HCT116 (cell line): ENCODE results near the gene NUMB. TPM values are rescaled to one million over a fixed set of nuclear protein-coding genes. Genes with fewer than 3 reads are reported as not detected.

Source experiments
- ATAC-seq: fragments of 200-7000 bp; cut with Tn5 transposase; 2 replicates; pipeline ENCODE4 v1.9.1; 2020; ENCODE audit warnings: mild to moderate bottlenecking, moderate library complexity
- BruUV-seq: library from RNA; stranded (reverse); fragments of 400-500 nt; replicated peaks from 2 replicates; lab custom pipeline; 2021; lab: Mats Ljungman, UMichigan
- CTCF ChIA-PET: fragments of 300-600 bp; sonication (Branson Sonifier 250); formaldehyde crosslinking; loops from one replicate; lab custom pipeline; 2021; ENCODE audit warnings: antibody characterized with exemption; lab: Charles Lee
- POLR2A ChIA-PET: fragments of 300-600, 350-600 bp; sonication (Branson Sonifier 250); formaldehyde crosslinking; loops from one replicate; lab custom pipeline; 2021; ENCODE audit warnings: antibody characterized with exemption; lab: Charles Lee
- RAD21 ChIA-PET, 2 experiments: fragments of 300-600 bp; sonication (Branson Sonifier 250); formaldehyde crosslinking; loops; one replicate each; lab custom pipeline; 2023; ENCODE audit warnings: low total read pairs in 2 of 2; ENCODE audit not compliant: uncharacterized antibody in 2 of 2, unreplicated experiment in 2 of 2, low non-redundant PET in 1 of 2; lab: Charles Lee
- DNase-seq: peaks from one replicate; pipeline ENCODE4 v3.0.0-alpha.2; 2010; ENCODE audit warnings: low read depth, low spot score
- H2AFZ ChIP-seq: fragments of 200-600 bp; shearing (Covaris generic), sonication (generic); 2 replicates; pipeline ENCODE4 v1.6.1; 2017; ENCODE audit warnings: low read depth, mixed run types, mixed read lengths, antibody characterized with exemption, low read length; ENCODE audit not compliant: poor library complexity, severe bottlenecking
- H3K27ac ChIP-seq: 2 replicates; pipeline ENCODE4 v1.5.1; 2012; ENCODE audit warnings: low read depth, low read length
- H3K27me3 ChIP-seq: fragments of 200-600 bp; sonication (generic); 2 replicates; pipeline ENCODE4 v1.6.1; 2016; ENCODE audit warnings: mixed run types, low read length, mixed read lengths; ENCODE audit not compliant: insufficient read depth
- H3K36me3 ChIP-seq, 2 experiments: fragments of 200-500 bp in 1 of 2; fragments of 200-600 bp in 1 of 2; sonication (Bioruptor generic) in 1 of 2; sonication (generic) in 1 of 2; 2 replicates each; pipeline versions ENCODE4 v1.5.1 to v1.6.1; 2014 to 2016; ENCODE audit warnings: low read length in 2 of 2, inconsistent platforms in 1 of 2, mixed read lengths in 1 of 2, mixed run types in 1 of 2; ENCODE audit not compliant: insufficient read depth in 2 of 2, control insufficient read depth in 1 of 2
- H3K4me1 ChIP-seq, 2 experiments: fragments of 200-600 bp in 1 of 2; sonication (generic) in 1 of 2; 2 replicates each; pipeline versions ENCODE4 v1.5.1 to v1.6.1; 2012 to 2017; ENCODE audit warnings: low read length in 2 of 2, inconsistent platforms in 1 of 2, mild to moderate bottlenecking in 1 of 2, mixed read lengths in 1 of 2, mixed run types in 1 of 2, moderate library complexity in 1 of 2; ENCODE audit not compliant: insufficient read depth in 2 of 2, control insufficient read depth in 1 of 2
- H3K4me2 ChIP-seq: fragments of 200-600 bp; sonication (generic); 2 replicates; pipeline ENCODE4 v1.6.1; 2017; ENCODE audit warnings: mixed run types, low read length, mixed read lengths
- H3K4me3 ChIP-seq, 2 experiments: fragments of 200-600 bp in 1 of 2; sonication (generic) in 1 of 2; replicated peaks in 1 of 2; 2 replicates each; pipeline ENCODE4 v1.5.1; 2011 to 2016; ENCODE audit warnings: low read length in 2 of 2, control low read depth in 1 of 2, low read depth in 1 of 2, mild to moderate bottlenecking in 1 of 2, mixed read lengths in 1 of 2, mixed run types in 1 of 2
- H3K79me2 ChIP-seq: fragments of 200-600 bp; sonication (generic); 2 replicates; pipeline ENCODE4 v1.6.1; 2017; ENCODE audit warnings: mild to moderate bottlenecking, mixed run types, low read length, moderate library complexity, mixed read lengths; ENCODE audit not compliant: insufficient read depth
- H3K9ac ChIP-seq: fragments of 200-600 bp; sonication (generic); 2 replicates; pipeline ENCODE4 v1.6.1; 2016; ENCODE audit warnings: low read length, mixed read lengths
- H3K9me2 ChIP-seq: fragments of 200-600 bp; sonication (generic), shearing (Covaris generic); 2 replicates; pipeline ENCODE4 v1.6.1; 2017; ENCODE audit warnings: mixed run types, mild to moderate bottlenecking, moderate library complexity; ENCODE audit not compliant: insufficient read depth
- H3K9me3 ChIP-seq, 2 experiments: fragments of 200-500 bp in 1 of 2; fragments of 200-600 bp in 1 of 2; sonication (Bioruptor generic) in 1 of 2; sonication (generic) in 1 of 2; 2 replicates each; pipeline ENCODE4 v1.6.1; 2014 to 2017; ENCODE audit warnings: low read length in 2 of 2, mixed read lengths in 2 of 2, inconsistent platforms in 1 of 2, low read depth in 1 of 2, mild to moderate bottlenecking in 1 of 2, mixed run types in 1 of 2, moderate library complexity in 1 of 2; ENCODE audit not compliant: control insufficient read depth in 1 of 2, insufficient read depth in 1 of 2
- H4K20me1 ChIP-seq: fragments of 200-600 bp; sonication (generic), shearing (Covaris generic); 2 replicates; pipeline ENCODE4 v1.6.1; 2017; ENCODE audit warnings: mixed run types, mild to moderate bottlenecking, moderate library complexity; ENCODE audit not compliant: insufficient read depth
- CBX3 ChIP-seq: IDR thresholded peaks from 2 replicates; pipeline ENCODE4 v1.6.1; 2012; ENCODE audit warnings: low read depth
- CEBPB ChIP-seq: IDR thresholded peaks from 2 replicates; pipeline ENCODE4 v1.6.1; 2012; ENCODE audit warnings: low read depth
- EGR1 ChIP-seq: IDR thresholded peaks from 2 replicates; pipeline ENCODE4 v1.6.1; 2012; ENCODE audit warnings: low read depth
- EZH2phosphoT487 ChIP-seq: fragments of 200-600 bp; IDR thresholded peaks from 2 replicates; pipeline ENCODE4 v1.6.1; 2018; ENCODE audit warnings: antibody characterized with exemption, borderline replicate concordance
- JUND ChIP-seq: IDR thresholded peaks from 2 replicates; pipeline ENCODE4 v1.6.1; 2012
- POLR2A ChIP-seq: IDR thresholded peaks from 2 replicates; pipeline ENCODE4 v1.7.0; 2011; ENCODE audit warnings: borderline replicate concordance; ENCODE audit not compliant: insufficient read depth, insufficient read length; ENCODE audit errors: extremely low read depth
- POLR2AphosphoS5 ChIP-seq: IDR thresholded peaks from 2 replicates; pipeline ENCODE4 v1.6.1; 2011; ENCODE audit warnings: mild to moderate bottlenecking, low read depth, low read length, moderate library complexity
- RAD21 ChIP-seq: IDR thresholded peaks from 2 replicates; pipeline ENCODE4 v1.6.1; 2012; ENCODE audit warnings: low read depth, mild to moderate bottlenecking
- SP1 ChIP-seq: IDR thresholded peaks from 2 replicates; pipeline ENCODE4 v1.6.1; 2012; ENCODE audit warnings: low read depth
- SRF ChIP-seq: IDR thresholded peaks from 2 replicates; pipeline ENCODE4 v1.6.1; 2012; ENCODE audit warnings: low read depth
- YY1 ChIP-seq: IDR thresholded peaks from 2 replicates; pipeline ENCODE4 v1.6.1; 2011; ENCODE audit warnings: low read length, low read depth, moderate library complexity, mild to moderate bottlenecking; ENCODE audit not compliant: insufficient replicate concordance; ENCODE audit errors: extremely low read depth
- ZFX ChIP-seq: fragments of 450-650 bp; IDR thresholded peaks from 2 replicates; pipeline ENCODE4 v1.6.1; 2017
- ZNF274 ChIP-seq: fragments of 200-500 bp; sonication (Bioruptor generic); IDR thresholded peaks from 2 replicates; pipeline ENCODE4 v1.6.1; 2014; ENCODE audit warnings: mild to moderate bottlenecking, low read depth, low read length, inconsistent platforms
- intact Hi-C: fragments of 100-400 bp; cut with micrococcal nuclease; formaldehyde crosslinking; loops from 2 replicates; pipeline ENCODE4 v1.10.0; 2022
- total RNA-seq: library from RNA; stranded (reverse); gene quantifications from one replicate; pipeline ENCODE4 v1.2.1, GENCODE V29; 2021; ENCODE audit not compliant: unreplicated experiment
- TF ChIP-seq, protein P1 (sequence below): IDR thresholded peaks from 2 replicates; pipeline ENCODE4 v1.6.1; 2012; ENCODE audit warnings: low read depth
- TF ChIP-seq, protein P2 (sequence below): IDR thresholded peaks from 2 replicates; pipeline ENCODE4 v1.6.1; 2011; ENCODE audit warnings: mild to moderate bottlenecking, low read length, moderate library complexity; ENCODE audit not compliant: insufficient replicate concordance; ENCODE audit errors: extremely low read depth
- TF ChIP-seq, protein P3 (sequence below): IDR thresholded peaks from 2 replicates; pipeline ENCODE4 v1.6.1; 2012

The NUMB gene
- total RNA-seq, 1 experiment from 2014 or later, result 43.0 TPM

DNA sequence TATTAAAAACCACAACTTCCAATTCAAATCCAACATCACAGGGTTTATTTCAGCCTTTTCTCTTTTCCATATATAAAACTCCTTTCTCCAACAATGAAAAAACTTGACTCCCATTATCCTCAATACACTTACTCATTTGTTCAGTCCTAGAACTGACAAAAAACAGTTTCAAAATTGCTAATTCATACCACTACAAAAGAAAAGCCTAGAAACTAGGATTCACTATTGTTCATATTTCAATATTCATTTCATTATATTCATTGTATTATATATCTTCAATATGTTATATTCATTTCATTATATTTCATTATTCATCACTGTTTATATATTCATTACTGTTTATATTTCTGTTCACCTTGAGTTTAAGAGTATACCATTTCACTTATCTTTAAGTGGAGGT, 85.8 kb downstream of the NUMB start:
- no peak for ATAC-seq
- Histone ChIP-seq H3K9ac (no peak overlapping the region), H3K79me2 (no peaks in the 10 kb centered on the region; the same call in 1 of the 2 replicates), H3K4me3 (no peak overlapping the region), H3K36me3 (no peaks in the 10 kb centered on the region), H3K4me2 (no peak overlapping the region), H3K27ac (no peak overlapping the region), H3K9me2 (no peaks in the 10 kb centered on the region), H3K9me3 (no peaks in the 10 kb centered on the region), H2AFZ (no peak overlapping the region), H4K20me1 (no peaks in the 10 kb centered on the region), H3K4me1 (no peaks in the 10 kb centered on the region), H3K27me3 (no peaks in the 10 kb centered on the region)
- intact Hi-C loops, result no loop called here
- ChIA-PET CTCF (no interaction called here), POLR2A (no interaction called here), RAD21 (no interaction called here)
- TF ChIP-seq SRF (no peak), JUND (no peak), POLR2AphosphoS5 (no peak), EGR1 (no peak), CEBPB (no peak), SP1 (no peak), RAD21 (no peak), ZFX (no peak), EZH2phosphoT487 (no peak), YY1 (no peak), POLR2A (no peak), CBX3 (no peak), ZNF274 (no peak)
- TF ChIP-seq, protein P1, sequence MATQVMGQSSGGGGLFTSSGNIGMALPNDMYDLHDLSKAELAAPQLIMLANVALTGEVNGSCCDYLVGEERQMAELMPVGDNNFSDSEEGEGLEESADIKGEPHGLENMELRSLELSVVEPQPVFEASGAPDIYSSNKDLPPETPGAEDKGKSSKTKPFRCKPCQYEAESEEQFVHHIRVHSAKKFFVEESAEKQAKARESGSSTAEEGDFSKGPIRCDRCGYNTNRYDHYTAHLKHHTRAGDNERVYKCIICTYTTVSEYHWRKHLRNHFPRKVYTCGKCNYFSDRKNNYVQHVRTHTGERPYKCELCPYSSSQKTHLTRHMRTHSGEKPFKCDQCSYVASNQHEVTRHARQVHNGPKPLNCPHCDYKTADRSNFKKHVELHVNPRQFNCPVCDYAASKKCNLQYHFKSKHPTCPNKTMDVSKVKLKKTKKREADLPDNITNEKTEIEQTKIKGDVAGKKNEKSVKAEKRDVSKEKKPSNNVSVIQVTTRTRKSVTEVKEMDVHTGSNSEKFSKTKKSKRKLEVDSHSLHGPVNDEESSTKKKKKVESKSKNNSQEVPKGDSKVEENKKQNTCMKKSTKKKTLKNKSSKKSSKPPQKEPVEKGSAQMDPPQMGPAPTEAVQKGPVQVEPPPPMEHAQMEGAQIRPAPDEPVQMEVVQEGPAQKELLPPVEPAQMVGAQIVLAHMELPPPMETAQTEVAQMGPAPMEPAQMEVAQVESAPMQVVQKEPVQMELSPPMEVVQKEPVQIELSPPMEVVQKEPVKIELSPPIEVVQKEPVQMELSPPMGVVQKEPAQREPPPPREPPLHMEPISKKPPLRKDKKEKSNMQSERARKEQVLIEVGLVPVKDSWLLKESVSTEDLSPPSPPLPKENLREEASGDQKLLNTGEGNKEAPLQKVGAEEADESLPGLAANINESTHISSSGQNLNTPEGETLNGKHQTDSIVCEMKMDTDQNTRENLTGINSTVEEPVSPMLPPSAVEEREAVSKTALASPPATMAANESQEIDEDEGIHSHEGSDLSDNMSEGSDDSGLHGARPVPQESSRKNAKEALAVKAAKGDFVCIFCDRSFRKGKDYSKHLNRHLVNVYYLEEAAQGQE, result no peak
- TF ChIP-seq, protein P2, sequence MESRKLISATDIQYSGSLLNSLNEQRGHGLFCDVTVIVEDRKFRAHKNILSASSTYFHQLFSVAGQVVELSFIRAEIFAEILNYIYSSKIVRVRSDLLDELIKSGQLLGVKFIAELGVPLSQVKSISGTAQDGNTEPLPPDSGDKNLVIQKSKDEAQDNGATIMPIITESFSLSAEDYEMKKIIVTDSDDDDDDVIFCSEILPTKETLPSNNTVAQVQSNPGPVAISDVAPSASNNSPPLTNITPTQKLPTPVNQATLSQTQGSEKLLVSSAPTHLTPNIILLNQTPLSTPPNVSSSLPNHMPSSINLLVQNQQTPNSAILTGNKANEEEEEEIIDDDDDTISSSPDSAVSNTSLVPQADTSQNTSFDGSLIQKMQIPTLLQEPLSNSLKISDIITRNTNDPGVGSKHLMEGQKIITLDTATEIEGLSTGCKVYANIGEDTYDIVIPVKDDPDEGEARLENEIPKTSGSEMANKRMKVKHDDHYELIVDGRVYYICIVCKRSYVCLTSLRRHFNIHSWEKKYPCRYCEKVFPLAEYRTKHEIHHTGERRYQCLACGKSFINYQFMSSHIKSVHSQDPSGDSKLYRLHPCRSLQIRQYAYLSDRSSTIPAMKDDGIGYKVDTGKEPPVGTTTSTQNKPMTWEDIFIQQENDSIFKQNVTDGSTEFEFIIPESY, result no peak
- TF ChIP-seq, protein P3, sequence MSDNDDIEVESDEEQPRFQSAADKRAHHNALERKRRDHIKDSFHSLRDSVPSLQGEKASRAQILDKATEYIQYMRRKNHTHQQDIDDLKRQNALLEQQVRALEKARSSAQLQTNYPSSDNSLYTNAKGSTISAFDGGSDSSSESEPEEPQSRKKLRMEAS, result no peak
- BruUV-seq, result no TSS peak
- no peak for DNase-seq
